Stimulated activated CD8-positive, alpha-beta memory T cell treated with anti-CD3 and anti-CD28 coated beads, Interleukin-15, amount 100 ng/mL, for 24 hours (primary cell): Measurements from ENCODE around the gene SNX13.

ENCODE experiments used
- DNase-seq: peaks from one replicate; pipeline ENCODE4 v3.0.0-alpha.2; 2020; ENCODE audit warnings: low read depth

SNX13 gene

GRCh38 chr7:17944720-17945119 lies 4.4 kb upstream of the SNX13 start:
- no peak for DNase-seq

DNA sequence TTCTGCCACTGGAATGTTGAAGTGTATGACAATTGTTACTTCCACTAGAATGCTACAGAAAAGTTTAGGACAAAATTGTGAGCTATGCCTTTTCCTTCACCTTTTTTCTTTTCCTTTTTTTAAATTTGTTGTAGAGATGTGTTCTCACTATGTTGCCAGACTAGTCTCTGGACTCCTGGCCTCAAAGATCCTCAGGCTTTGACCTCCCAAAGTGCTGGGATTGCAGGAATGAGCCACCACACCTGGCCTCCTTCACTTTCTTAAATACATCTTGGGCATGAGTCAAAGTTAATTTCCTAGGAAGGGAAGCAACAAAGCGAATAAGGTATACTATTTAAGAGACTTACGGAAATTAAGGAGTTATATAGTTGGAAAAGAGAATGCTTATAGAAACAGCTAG lies 2.7 kb upstream of the SNX13 start:
- DNase-seq, result no peak

DNA sequence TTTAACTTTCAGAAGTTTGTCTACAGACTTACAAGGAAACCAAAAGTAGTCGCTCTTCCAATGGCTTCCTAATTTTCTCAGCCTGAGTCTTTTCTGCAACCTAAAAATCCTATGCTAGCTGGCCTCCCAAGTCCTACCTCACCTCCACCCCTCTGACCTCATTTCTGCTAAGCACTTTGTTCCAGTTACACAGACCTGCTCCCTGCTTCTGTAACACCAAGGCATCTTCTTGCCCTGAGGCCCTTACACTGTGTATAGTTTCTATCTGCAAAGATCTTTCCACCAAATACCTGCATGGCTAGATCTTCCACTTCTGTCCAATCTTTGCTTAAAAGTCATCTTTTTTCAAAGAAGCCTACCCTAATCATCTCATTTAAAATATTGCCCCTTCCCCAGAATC lies 1.9 kb upstream of the SNX13 start:
- DNase-seq, result no peak

- no peak for DNase-seq
These were observed 697 bp upstream of the SNX13 start for GRCh38 chr7:17940951-17941431.

DNA sequence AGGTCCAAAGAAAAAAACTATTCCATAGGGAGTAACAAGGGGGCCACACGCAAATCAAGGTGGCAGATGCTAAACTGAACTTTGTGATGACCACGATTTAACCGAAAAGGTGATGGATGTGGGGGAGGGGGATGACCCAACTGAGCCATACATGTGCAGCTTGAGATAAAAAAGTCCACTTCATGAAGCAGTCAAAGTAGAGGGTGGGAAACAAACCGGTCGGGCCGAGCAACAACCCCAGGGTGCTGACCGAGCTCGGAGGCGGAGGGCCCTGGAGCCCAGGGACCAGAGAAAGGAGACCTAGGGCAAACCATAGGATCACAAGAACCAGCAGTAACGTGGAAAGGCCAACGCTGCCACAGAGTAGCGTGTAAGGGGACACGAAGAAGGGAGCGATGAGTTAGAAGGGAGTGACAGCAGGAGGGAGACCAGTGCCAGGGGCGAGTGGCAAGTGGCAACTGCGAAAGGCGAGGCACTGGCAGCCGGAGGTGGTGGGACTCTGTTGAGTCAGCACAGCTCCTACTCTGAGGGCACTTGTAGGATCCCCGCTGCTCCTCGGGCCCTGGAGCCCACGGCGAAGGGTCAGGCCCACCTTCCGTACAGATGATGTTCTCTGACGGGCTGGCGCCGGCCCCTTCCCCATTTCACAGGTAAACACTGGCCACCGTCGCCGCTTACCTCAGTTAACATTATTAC lies 540 bp downstream of the SNX13 start:
- DNase-seq, result no peak

GRCh38 chr7:17939211-17939605 lies 1.1 kb downstream of the SNX13 start:
- no peak for DNase-seq

- DNase-seq, result no peak
These were observed 2.7 kb downstream of the SNX13 start for GRCh38 chr7:17937506-17938120.

- DNase-seq, result no peak
These were observed 4.0 kb downstream of the SNX13 start for GRCh38 chr7:17936321-17936720.

GRCh38 chr7:17934612-17935240 lies 5.6 kb downstream of the SNX13 start:
- no peak for DNase-seq

GRCh38 chr7:17934094-17934493 lies 6.2 kb downstream of the SNX13 start:
- no peak for DNase-seq

- no peak for DNase-seq
These were observed 7.5 kb downstream of the SNX13 start for GRCh38 chr7:17932770-17933169.

- no peak for DNase-seq
These were observed 9.2 kb downstream of the SNX13 start for GRCh38 chr7:17931069-17931468.

DNA sequence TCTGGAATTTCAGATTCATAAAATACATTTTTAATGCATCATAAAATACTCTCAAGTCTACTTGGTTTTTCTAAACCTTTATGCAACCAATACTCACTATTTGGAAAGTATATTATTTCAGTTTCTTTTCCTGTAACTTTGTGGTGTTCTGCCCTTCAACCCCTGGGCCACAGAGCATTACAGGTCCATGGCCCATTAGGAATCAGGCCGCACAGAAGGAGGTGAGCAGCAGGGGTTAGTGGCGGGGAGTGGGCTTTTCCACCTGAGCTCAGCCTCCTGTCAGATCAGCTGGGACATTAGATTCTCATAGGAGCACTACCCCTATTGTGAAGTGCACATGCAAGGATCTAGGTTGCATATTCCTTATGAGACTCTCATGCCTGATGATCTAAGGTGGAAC lies 9.7 kb downstream of the SNX13 start:
- DNase-seq, result no peak

DNA sequence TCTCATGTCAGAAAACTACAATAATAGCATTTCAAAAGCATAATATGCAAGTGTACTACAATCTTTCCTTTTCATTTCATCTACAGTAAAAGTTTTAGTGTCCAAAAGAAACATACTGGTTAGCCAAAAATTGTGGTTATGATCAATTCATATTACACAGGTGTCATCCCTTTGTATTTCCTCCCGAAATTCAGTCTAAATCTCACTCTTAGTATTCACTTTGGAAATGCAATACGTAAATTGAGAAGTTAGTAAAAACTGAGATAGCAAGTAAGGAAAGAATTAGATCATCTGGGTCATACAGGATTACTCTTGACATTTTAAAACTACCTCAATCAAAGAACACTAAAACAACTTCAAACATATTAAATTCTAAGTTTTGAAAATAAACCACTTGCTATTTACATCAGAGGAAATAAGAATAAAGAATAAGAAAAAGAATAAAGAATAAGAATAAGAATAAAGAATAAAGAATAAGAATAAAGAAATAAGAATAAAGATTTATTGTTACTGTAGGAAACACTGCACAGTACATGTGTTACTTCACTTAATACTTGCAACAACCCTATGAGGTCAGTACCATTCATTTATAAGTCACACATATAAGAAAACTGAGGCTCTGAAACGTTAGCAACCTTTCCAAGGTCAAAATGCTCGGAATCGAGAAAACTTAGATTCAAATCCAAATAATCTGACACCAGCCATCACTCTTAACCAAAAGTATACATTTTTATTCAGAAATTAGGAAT lies 10.5 kb downstream of the SNX13 start:
- no peak for DNase-seq

- DNase-seq, result no peak
These were observed 12.2 kb downstream of the SNX13 start for GRCh38 chr7:17928055-17928454.

- DNase-seq, result no peak
These were observed 18.4 kb downstream of the SNX13 start for GRCh38 chr7:17921857-17922416.

GRCh38 chr7:17917842-17918241 lies 22.5 kb downstream of the SNX13 start:
- DNase-seq, result no peak

- DNase-seq, result no peak
These were observed 23.5 kb downstream of the SNX13 start for GRCh38 chr7:17916786-17917185.

DNA sequence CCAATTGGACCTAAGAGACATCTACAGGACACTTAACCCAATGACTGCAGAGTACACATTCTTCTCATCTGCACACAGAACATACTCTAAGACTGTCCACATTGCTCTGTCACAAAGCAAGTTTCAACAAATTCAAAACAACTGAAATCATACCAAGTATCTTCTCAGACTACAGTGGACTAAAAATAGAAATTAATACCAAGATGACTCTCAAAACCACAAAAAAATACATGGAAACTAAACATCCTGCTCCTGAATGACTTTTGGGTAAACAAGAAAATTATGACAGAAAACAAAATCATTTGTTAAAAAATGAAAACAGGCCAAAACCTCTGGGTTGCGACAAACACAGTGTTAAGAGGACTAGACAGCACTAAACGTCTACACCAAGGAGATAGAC lies 24.5 kb downstream of the SNX13 start:
- no peak for DNase-seq

GRCh38 chr7:17915168-17915567 lies 25.1 kb downstream of the SNX13 start:
- DNase-seq, result no peak

DNA sequence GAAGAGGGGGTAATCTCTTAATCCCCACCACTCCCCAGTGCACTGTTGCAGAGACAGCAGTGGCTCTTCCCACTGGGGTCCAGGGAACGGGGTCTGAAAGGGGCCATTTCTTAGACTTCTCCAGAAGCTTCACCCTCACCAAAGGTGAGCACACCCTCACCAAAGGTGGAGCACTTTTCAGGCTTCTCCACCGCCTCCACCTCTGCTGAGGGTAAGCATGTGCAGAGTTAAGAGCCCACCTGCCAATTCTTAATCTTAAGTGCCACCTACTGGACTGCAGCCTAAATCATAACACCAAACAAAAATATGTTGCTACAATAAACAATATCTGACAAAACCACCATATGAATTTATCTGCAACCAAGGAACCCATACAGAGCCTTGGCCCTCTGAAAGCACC lies 27.0 kb downstream of the SNX13 start:
- DNase-seq, result no peak

- no peak for DNase-seq
These were observed 27.6 kb downstream of the SNX13 start for GRCh38 chr7:17912536-17913235.
